Measurements from ENCODE around the gene GPSM3.

The GPSM3 gene

DNA sequence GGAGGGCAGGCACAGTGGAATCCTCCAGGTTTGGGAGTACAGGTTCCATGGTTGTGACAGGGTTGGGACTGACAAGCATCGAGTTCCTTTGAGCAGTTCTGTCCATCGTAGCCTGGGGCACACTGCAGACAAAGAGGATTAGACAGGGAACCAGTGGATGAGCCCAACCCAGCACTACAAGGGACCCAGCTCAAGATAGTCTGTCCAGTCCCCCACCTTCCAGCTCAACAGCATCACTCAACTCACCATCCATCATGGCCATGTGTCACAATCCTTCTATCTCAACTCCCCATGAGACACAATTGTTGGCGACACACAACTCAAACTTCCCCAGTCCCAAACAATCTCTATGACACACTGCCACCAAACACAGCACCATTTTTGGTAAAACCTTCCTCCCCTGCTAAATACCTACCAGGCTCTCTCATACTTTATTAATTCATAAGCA lies 11.8 kb upstream of the GPSM3 start:
- TF ChIP-seq, protein P1, sequence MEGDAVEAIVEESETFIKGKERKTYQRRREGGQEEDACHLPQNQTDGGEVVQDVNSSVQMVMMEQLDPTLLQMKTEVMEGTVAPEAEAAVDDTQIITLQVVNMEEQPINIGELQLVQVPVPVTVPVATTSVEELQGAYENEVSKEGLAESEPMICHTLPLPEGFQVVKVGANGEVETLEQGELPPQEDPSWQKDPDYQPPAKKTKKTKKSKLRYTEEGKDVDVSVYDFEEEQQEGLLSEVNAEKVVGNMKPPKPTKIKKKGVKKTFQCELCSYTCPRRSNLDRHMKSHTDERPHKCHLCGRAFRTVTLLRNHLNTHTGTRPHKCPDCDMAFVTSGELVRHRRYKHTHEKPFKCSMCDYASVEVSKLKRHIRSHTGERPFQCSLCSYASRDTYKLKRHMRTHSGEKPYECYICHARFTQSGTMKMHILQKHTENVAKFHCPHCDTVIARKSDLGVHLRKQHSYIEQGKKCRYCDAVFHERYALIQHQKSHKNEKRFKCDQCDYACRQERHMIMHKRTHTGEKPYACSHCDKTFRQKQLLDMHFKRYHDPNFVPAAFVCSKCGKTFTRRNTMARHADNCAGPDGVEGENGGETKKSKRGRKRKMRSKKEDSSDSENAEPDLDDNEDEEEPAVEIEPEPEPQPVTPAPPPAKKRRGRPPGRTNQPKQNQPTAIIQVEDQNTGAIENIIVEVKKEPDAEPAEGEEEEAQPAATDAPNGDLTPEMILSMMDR (IDR thresholded peaks at IDR 0.05; ENCODE audit: poor library complexity, severe bottlenecking), result no peak
- Histone ChIP-seq H3K36me3 (ENCODE audit: low read depth) (no peaks in the 10 kb centered on the region), H3K27ac (ENCODE audit: poor library complexity, severe bottlenecking) (no peak overlapping the region), H3K9me3 (ENCODE audit: severe bottlenecking) (no peaks in the 10 kb centered on the region), H3K4me1 (ENCODE audit: insufficient read depth, poor library complexity, severe bottlenecking) (no peaks in the 10 kb centered on the region), H3K4me3 (ENCODE audit: severe bottlenecking) (no peak overlapping the region), H3K27me3 (ENCODE audit: insufficient read depth, poor library complexity, severe bottlenecking) (no peaks in the 10 kb centered on the region)
- ATAC-seq (ENCODE audit: low read depth), result no peak
- no peak for DNase-seq (ENCODE audit: low spot score)

DNA sequence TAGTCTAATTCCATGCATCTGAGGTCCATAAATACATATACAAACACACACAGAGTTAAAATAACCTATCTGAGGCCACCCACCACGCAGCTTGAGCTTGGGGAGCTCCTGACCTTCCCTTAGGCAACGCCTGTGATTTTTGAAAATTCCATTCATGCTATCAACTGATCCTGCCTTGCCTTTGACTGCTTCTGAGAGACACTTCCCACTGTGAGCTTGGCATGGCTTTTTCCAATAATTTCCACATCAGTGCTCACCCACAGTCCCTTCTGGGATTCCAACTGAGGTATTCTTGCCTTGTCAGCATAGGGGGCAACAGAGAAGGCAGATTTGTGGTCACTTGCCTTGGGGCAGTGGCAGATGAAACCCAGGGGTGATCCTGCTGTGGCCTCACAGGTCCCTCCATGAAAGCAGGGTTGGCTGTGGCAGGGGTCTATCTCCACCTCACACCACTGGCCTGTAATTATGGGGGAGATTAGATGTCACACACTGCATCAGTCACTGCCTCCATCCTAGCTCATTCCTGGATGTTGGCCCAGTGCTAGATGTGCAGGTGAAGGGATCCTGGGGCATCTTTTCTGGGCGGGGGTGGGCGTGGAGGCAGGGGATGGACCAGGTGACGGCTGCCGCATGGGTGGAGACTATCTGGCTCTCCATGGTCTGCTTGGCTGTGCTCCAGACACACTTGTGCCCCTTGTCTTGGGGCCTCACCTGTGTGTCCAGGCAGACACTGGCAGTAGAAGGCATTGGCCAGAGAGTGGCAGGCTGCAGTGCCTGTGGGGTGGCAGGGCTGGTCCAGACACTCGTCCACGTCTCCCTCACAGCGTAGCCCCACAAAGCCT lies 11.2 kb upstream of the GPSM3 start:
- H3K4me1 ChIP-seq (ENCODE audit: insufficient read depth, poor library complexity, severe bottlenecking), result no peaks in the 10 kb centered on the region
- no peak for ATAC-seq (ENCODE audit: low read depth)

DNA sequence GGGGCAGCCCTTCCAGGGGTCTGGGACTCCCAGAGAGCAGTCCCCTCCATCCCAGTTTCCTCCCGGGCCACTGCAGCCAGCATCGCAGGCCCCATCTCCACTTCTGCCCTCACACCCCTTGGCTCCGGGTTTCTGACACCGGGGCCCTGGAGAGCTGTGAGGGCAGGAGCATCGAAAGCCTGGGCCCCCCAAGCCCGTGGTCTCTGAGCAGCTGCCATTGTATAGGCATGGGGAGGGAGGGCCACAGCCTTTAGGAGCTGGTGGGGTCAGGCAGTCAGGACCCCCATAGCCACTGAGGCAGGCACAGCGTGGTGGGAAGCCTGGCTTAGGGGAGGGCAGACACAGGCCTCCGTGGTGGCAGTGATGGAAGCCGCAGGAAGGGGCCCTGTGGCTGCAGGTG lies 9.7 kb upstream of the GPSM3 start:
- ATAC-seq (ENCODE audit: low read depth) (no peak), DNase-seq (ENCODE audit: low spot score) (no peak)
- no peak overlapping the region for H3K27ac ChIP-seq (ENCODE audit: poor library complexity, severe bottlenecking)
- H3K27me3 ChIP-seq (ENCODE audit: insufficient read depth, poor library complexity, severe bottlenecking), result no peaks in the 10 kb centered on the region
- no peaks in the 10 kb centered on the region for H3K36me3 ChIP-seq (ENCODE audit: low read depth)
- TF ChIP-seq, protein P1 (IDR thresholded peaks at IDR 0.05; ENCODE audit: poor library complexity, severe bottlenecking), result no peak
- H3K4me1 ChIP-seq (ENCODE audit: insufficient read depth, poor library complexity, severe bottlenecking), result no peaks in the 10 kb centered on the region
- H3K9me3 ChIP-seq (ENCODE audit: severe bottlenecking), result no peaks in the 10 kb centered on the region
- H3K4me3 ChIP-seq (ENCODE audit: severe bottlenecking), result no peak overlapping the region

More for the DNA sequence above, 11.2 kb upstream of the GPSM3 start:
- no peak overlapping the region for H3K4me3 ChIP-seq (ENCODE audit: severe bottlenecking)
- H3K36me3 ChIP-seq (ENCODE audit: low read depth), result no peaks in the 10 kb centered on the region
- H3K27me3 ChIP-seq (ENCODE audit: insufficient read depth, poor library complexity, severe bottlenecking), result no peaks in the 10 kb centered on the region
- no peak overlapping the region for H3K27ac ChIP-seq (ENCODE audit: poor library complexity, severe bottlenecking)
- no peak for DNase-seq (ENCODE audit: low spot score)
- TF ChIP-seq, protein P1 (IDR thresholded peaks at IDR 0.05; ENCODE audit: poor library complexity, severe bottlenecking), result no peak
- no peaks in the 10 kb centered on the region for H3K9me3 ChIP-seq (ENCODE audit: severe bottlenecking)

DNA sequence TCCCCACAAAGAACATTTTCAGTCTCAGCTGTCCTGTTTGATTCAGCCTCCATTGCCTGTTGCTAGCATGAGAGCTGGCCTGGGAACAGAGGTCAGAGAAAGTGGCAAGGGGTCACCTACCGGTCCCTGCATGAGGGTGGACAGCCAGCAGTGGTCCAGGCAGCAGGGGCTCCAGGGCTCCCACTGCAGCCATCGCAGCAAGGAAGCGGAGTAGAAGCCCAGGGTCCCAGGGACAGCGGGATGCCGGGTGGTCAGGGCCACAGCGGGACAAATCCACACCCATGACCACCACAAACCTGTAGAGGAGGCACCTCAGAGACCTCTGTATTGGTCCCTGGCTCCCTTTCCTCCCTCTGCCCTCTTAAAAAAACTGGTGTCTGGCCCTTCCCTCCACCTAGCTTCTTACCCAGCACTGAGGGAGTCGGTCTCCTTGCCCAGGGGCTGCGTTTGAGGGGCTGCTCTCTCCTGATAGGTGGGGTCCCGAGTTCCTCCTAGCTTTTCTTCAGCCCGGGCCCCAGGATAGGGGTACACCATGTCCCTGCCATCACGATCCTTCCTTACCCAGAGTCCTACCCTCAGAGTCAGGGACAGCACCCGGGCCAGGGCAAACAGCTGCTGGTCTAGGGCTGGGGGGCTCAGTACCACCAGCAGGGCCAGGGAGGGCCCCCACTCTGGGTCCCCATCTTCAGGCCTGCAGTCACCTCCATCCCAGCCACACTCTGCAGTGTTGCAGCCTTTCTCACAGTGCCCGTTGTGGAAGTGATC lies 8.4 kb upstream of the GPSM3 start:
- no peak for DNase-seq (ENCODE audit: low spot score)
- Histone ChIP-seq H3K4me1 (ENCODE audit: insufficient read depth, poor library complexity, severe bottlenecking) (no peaks in the 10 kb centered on the region), H3K9me3 (ENCODE audit: severe bottlenecking) (no peaks in the 10 kb centered on the region), H3K27me3 (ENCODE audit: insufficient read depth, poor library complexity, severe bottlenecking) (no peaks in the 10 kb centered on the region), H3K27ac (ENCODE audit: poor library complexity, severe bottlenecking) (no peak overlapping the region), H3K36me3 (ENCODE audit: low read depth) (no peaks in the 10 kb centered on the region), H3K4me3 (ENCODE audit: severe bottlenecking) (no peak overlapping the region)
- no peak for ATAC-seq (ENCODE audit: low read depth)
- TF ChIP-seq, protein P1 (IDR thresholded peaks at IDR 0.05; ENCODE audit: poor library complexity, severe bottlenecking), result no peak

Data from RWPE2 (cell line).